CD14-positive monocyte (primary cell): Measurements from ENCODE around the gene DMC1. TPM values are rescaled to one million over a fixed set of nuclear protein-coding genes. Genes with fewer than 3 reads are reported as not detected.

Experiments used
- DNase-seq, 3 donors: peaks; one replicate each; pipeline ENCODE4 v3.0.0-alpha.2; 2011 to 2022
- H2AFZ ChIP-seq: 2 replicates; pipeline ENCODE4 v1.6.0; 2012; ENCODE audit warnings: mild to moderate bottlenecking, low read depth, low read length, inconsistent platforms; ENCODE audit not compliant: insufficient read depth, poor library complexity, severe bottlenecking
- H3K27ac ChIP-seq, 2 donors: 1 replicate in 1 of 2; 2 replicates in 1 of 2; pipeline ENCODE4 v1.5.1; 2012 to 2013; ENCODE audit warnings: low read length in 2 of 2, control low read depth in 1 of 2, inconsistent platforms in 1 of 2, low read depth in 1 of 2, mild to moderate bottlenecking in 1 of 2
- H3K27me3 ChIP-seq, 2 donors: one replicate each; pipeline versions ENCODE4 v1.6.0 to v1.6.1; 2011 to 2013; ENCODE audit warnings: low read length in 2 of 2; ENCODE audit not compliant: control insufficient read depth in 2 of 2, insufficient read depth in 2 of 2
- H3K36me3 ChIP-seq, 2 donors: replicated peaks in 1 of 2; 1 replicate in 1 of 2; 2 replicates in 1 of 2; pipeline versions ENCODE4 v1.5.1 to v1.6.1; 2012 to 2013; ENCODE audit warnings: low read length in 2 of 2, control low read depth in 1 of 2, inconsistent platforms in 1 of 2, mild to moderate bottlenecking in 1 of 2; ENCODE audit not compliant: insufficient read depth in 2 of 2, control insufficient read depth in 1 of 2
- H3K4me1 ChIP-seq, 2 donors: 1 replicate in 1 of 2; 2 replicates in 1 of 2; pipeline versions ENCODE4 v1.5.1 to v1.6.1; 2012 to 2013; ENCODE audit warnings: low read length in 2 of 2, control low read depth in 1 of 2, inconsistent platforms in 1 of 2, mild to moderate bottlenecking in 1 of 2, moderate library complexity in 1 of 2; ENCODE audit not compliant: insufficient read depth in 2 of 2, control insufficient read depth in 1 of 2
- H3K4me2 ChIP-seq: replicated peaks from 2 replicates; pipeline ENCODE3; 2012; ENCODE audit warnings: low read length, moderate library complexity, mild to moderate bottlenecking; ENCODE audit not compliant: poor library complexity, severe bottlenecking; ENCODE audit errors: extremely low read depth
- H3K4me3 ChIP-seq, 3 experiments: fragments of 200-600 bp in 1 of 3; sonication (generic) in 1 of 3; replicated peaks in 1 of 3; 1 replicate in 2 of 3; 2 replicates in 1 of 3; pipeline ENCODE4 v1.5.1; 2011 to 2013; ENCODE audit warnings: low read length in 3 of 3, mild to moderate bottlenecking in 3 of 3, control low read depth in 2 of 3, low read depth in 2 of 3, inconsistent platforms in 1 of 3, moderate library complexity in 1 of 3
- H3K79me2 ChIP-seq: 2 replicates; pipeline ENCODE4 v1.6.0; 2012; ENCODE audit warnings: mild to moderate bottlenecking, control low read depth, inconsistent platforms, low read length, moderate library complexity; ENCODE audit not compliant: insufficient read depth
- H3K9ac ChIP-seq: 2 replicates; pipeline ENCODE4 v1.6.0; 2017; ENCODE audit warnings: low read length, mild to moderate bottlenecking; ENCODE audit not compliant: insufficient read depth, poor library complexity, severe bottlenecking
- H3K9me3 ChIP-seq, 2 donors: replicated peaks in 1 of 2; 1 replicate in 1 of 2; 2 replicates in 1 of 2; pipeline versions ENCODE4 v1.5.1 to v1.6.1; 2012 to 2013; ENCODE audit warnings: low read length in 2 of 2, control low read depth in 1 of 2; ENCODE audit not compliant: control insufficient read depth in 1 of 2, insufficient read depth in 1 of 2
- H4K20me1 ChIP-seq: 2 replicates; pipeline ENCODE4 v1.6.0; 2012; ENCODE audit warnings: mild to moderate bottlenecking, low read length, control low read depth, moderate library complexity; ENCODE audit not compliant: insufficient read depth
- H3K27ac Mint-ChIP-seq, 7 donors: one replicate each; pipeline ENCODE4 v1.8.0; 2020; ENCODE audit warnings: mild to moderate bottlenecking in 7 of 7, mixed read lengths in 7 of 7, moderate library complexity in 6 of 7, inconsistent platforms in 2 of 7
- H3K27me3 Mint-ChIP-seq, 3 donors: one replicate each; pipeline ENCODE4 v1.8.0; 2021 to 2022; ENCODE audit warnings: low read depth in 3 of 3, mild to moderate bottlenecking in 3 of 3, mixed read lengths in 3 of 3, moderate library complexity in 3 of 3, inconsistent platforms in 1 of 3
- H3K36me3 Mint-ChIP-seq, 2 donors: one replicate each; pipeline ENCODE4 v1.8.0; 2020; ENCODE audit warnings: mixed read lengths in 2 of 2, inconsistent platforms in 1 of 2, mild to moderate bottlenecking in 1 of 2
- H3K4me1 Mint-ChIP-seq: one replicate; pipeline ENCODE4 v1.8.0; 2020; ENCODE audit warnings: mild to moderate bottlenecking, mixed read lengths
- H3K4me3 Mint-ChIP-seq, 2 donors: one replicate each; pipeline ENCODE4 v1.8.0; 2020; ENCODE audit warnings: mild to moderate bottlenecking in 2 of 2, mixed read lengths in 2 of 2, moderate library complexity in 1 of 2
- H3K9me3 Mint-ChIP-seq, 7 donors: one replicate each; pipeline ENCODE4 v1.8.0; 2020 to 2022; ENCODE audit warnings: mixed read lengths in 7 of 7, mild to moderate bottlenecking in 6 of 7, moderate library complexity in 6 of 7, inconsistent platforms in 2 of 7
- WGBS: methylation state at CpG from one replicate; pipeline ENCODE4 v1.1.5; 2013; ENCODE audit warnings: missing lambda C conversion rate; ENCODE audit not compliant: insufficient coverage; 5-methylcytosine and 5-hydroxymethylcytosine counted together
- intact Hi-C, 2 donors: fragments of 100-400 bp; cut with micrococcal nuclease; formaldehyde crosslinking; loops; one replicate each; pipeline versions ENCODE4 v1.15.0 to v1.15.1; 2023
- polyA plus RNA-seq, 3 donors: library from polyadenylated mRNA; depleted of rRNA in 1 of 3; unstranded in 2 of 3; stranded (reverse) in 1 of 3; fragments of 300-500 nt in 2 of 3; fragments of >200 nt in 1 of 3; fragmentation: Illumina TruSeq in 2 of 3; gene quantifications; 1 replicate in 2 of 3; 2 replicates in 1 of 3; pipeline ENCODE4 v1.2.3, GENCODE V29; 2012 to 2021
- TF ChIP-seq, protein P1 (sequence below): fragments of 200-600 bp; IDR thresholded peaks from one replicate; pipeline ENCODE4 v1.8.0; 2022; ENCODE audit warnings: antibody characterized with exemption, mild to moderate bottlenecking

DMC1 gene
- polyA plus RNA-seq, 3 donors, result not detected

DNA sequence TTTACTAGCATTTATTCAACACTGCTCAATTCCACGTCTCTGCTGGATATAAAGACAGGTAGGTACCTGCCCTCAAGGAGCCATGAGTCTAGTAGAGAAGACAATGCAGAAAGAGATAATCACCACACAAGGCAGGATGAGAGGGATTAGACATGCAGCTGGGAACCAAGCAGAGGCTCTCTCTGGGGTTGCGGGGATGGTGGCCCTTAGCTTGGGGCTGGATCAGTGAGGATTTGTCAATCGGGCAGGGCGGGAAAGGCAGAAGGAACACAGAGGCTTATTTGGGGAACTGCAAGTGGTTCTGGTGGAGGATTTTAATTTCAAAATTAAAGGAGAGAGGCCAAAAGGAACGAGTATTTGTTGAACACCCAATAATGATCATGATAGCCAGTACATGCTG lies 8.5 kb upstream of the DMC1 start:
- Mint-ChIP-seq H3K4me1 (no peaks in the 10 kb centered on the region), H3K27me3 (peaks cover 8 to 14% (median 11%) of the 10 kb centered on the region in 3 donors), H3K27ac (no peak overlapping the region), H3K9me3 (no peaks in the 10 kb centered on the region), H3K36me3 (no peaks in the 10 kb centered on the region), H3K4me3 (no peak overlapping the region)
- no peak overlapping the region for H2AFZ ChIP-seq
- no peak overlapping the region for H3K4me3 ChIP-seq
- intact Hi-C loops, result loop anchor here in 1 of 2 donors (10.0 kb wide), 1 partner anchor 164 kb away; no protein-coding TSS in a partner anchor
- no peak overlapping the region for H3K9ac ChIP-seq
- H3K79me2 ChIP-seq, result no peaks in the 10 kb centered on the region
- H3K36me3 ChIP-seq, result no peaks in the 10 kb centered on the region
- DNase-seq, result no peak
- no peak overlapping the region for H3K4me2 ChIP-seq
- TF ChIP-seq, protein P1, sequence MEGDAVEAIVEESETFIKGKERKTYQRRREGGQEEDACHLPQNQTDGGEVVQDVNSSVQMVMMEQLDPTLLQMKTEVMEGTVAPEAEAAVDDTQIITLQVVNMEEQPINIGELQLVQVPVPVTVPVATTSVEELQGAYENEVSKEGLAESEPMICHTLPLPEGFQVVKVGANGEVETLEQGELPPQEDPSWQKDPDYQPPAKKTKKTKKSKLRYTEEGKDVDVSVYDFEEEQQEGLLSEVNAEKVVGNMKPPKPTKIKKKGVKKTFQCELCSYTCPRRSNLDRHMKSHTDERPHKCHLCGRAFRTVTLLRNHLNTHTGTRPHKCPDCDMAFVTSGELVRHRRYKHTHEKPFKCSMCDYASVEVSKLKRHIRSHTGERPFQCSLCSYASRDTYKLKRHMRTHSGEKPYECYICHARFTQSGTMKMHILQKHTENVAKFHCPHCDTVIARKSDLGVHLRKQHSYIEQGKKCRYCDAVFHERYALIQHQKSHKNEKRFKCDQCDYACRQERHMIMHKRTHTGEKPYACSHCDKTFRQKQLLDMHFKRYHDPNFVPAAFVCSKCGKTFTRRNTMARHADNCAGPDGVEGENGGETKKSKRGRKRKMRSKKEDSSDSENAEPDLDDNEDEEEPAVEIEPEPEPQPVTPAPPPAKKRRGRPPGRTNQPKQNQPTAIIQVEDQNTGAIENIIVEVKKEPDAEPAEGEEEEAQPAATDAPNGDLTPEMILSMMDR, result no peak
- 57% methylated on average over 4 of the region's 5 CpGs for WGBS
- no peak overlapping the region for H3K27ac ChIP-seq
- H4K20me1 ChIP-seq, result no peaks in the 10 kb centered on the region
- peaks cover 0 to 5% of the 10 kb centered on the region in 2 donors for H3K27me3 ChIP-seq
- no peaks in the 10 kb centered on the region for H3K9me3 ChIP-seq
- no peaks in the 10 kb centered on the region for H3K4me1 ChIP-seq

DNA sequence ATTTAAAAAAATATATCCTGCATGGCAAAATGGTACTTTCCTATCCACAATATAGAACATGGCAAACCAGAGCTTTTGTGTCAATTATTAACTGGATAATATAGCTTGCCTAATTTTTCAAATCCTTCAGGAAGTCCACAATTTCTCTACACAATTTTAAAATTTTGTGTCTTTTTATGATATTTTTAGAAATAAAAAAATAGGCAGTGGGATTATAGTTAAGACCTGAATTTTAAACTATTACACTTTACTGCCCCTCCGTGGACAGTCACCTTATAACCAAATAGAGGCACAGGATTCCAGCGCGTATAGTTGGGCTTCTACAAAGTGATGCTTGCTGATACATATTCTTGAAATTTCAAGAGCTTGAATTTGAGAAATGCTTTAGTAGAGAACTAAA lies 2.1 kb upstream of the DMC1 start:
- Histone ChIP-seq H3K4me1 (peaks cover 25 to 38% of the 10 kb centered on the region in 2 donors), H3K4me2 (no peak overlapping the region), H3K4me3 (no peak overlapping the region), H4K20me1 (peaks cover 6% of the 10 kb centered on the region), H3K36me3 (no peaks in the 10 kb centered on the region), H3K27ac (no peak overlapping the region), H2AFZ (no peak overlapping the region), H3K9ac (no peak overlapping the region), H3K79me2 (no peaks in the 10 kb centered on the region), H3K27me3 (peaks cover 38 to 52% of the 10 kb centered on the region in 2 donors), H3K9me3 (no peaks in the 10 kb centered on the region)
- Mint-ChIP-seq H3K36me3 (peaks cover 0 to 8% of the 10 kb centered on the region in 2 donors), H3K27ac (no peak overlapping the region), H3K4me1 (peaks cover 36% of the 10 kb centered on the region), H3K4me3 (peak overlapping the region in 1 of 2 donors; percentile 39), H3K27me3 (peaks cover 49 to 60% (median 56%) of the 10 kb centered on the region in 3 donors), H3K9me3 (peaks cover 0 to 4% (median 0%) of the 10 kb centered on the region in 7 donors)
- TF ChIP-seq, protein P1, result peak; percentile 77
- no CpG with 5 or more reads among the region's 3 CpGs for WGBS
- peak; percentile 36 to 64 (median 52) for DNase-seq
- intact Hi-C loops, result loop anchor here (5.0 to 10.0 kb wide), 3 partner anchors 157 to 520 kb away; no protein-coding TSS in a partner anchor
